ENCODE results near the gene CD63.

The CD63 gene

DNA sequence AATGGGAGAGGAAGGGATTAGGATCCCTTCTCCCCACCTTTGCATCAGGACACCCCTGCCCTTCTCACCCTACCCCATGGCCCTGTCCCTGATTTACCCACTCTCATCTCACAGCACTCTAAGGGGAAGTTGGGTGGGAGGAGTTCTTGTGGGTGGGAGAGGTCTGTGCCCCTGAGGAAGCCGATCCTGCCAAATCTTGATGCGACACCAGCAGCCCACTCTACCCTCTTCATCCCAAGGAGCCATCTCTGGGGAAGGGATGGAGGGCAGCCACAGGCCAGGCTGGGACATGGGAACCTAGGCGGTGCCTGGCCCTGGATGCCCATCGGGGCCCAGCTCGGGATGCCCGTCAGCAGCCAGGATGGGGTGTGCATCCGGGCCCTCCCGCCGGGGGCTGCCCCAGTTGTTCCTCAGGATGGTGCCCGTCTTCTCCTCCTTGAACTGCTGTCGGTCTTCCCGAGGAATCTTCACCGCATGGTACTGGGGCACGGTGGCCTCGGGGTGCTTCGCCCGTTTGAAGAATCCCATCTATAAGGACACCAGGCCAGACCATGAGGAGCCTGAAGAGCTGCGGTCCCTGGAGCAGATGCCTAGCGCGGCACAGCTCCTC, 43.9 kb downstream of the CD63 start:
- DNase-seq, result no peak

DNA sequence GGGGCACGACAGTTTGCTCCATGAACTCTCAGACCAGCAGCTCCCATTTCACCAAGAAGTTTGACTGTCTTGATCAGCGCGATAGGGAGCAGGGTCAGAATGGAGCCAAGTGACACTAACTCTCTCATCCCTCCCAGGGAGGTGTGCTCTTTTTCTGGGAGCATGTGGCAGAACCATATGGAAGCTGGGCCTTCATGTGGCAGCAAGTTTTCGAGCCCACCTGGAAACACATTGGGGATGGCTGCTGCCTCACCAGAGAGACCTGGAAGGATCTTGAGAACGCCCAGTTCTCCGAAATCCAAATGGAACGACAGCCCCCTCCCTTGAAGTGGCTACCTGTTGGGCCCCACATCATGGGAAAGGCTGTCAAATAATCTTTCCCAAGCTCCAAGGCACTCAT, 45.1 kb downstream of the CD63 start:
- no peak for DNase-seq

DNA sequence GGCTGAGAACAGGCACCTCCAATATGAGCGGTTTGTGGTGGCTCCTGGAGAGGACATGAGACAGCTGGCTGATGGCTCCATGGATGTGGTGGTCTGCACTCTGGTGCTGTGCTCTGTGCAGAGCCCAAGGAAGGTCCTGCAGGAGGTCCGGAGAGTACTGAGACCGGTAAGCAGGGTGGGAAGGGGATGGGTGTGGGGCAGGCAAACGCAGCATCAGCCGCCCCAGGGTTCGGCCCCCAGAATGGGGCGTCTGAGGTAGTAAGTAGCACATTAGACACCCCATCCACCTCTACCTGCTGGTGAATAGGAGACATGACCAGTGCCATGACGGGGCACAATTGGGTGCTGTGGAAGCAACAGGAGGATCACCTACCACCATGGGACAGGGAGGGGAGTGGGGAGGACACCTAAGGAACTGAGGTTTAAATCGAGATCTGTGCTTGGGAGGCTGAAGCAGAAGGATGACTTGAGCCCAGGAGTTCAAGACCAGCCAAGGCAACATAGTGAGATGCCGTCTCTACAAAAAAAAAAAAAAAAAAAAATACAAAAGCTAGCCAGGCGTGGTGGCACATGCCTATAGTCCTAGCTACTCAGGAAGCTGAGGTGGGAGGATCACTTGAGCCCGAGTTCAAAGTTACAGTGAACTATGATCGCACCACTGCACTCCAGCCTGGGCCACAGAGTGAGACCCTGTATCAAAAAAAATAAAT, 46.6 kb downstream of the CD63 start:
- no peak for DNase-seq

DNA sequence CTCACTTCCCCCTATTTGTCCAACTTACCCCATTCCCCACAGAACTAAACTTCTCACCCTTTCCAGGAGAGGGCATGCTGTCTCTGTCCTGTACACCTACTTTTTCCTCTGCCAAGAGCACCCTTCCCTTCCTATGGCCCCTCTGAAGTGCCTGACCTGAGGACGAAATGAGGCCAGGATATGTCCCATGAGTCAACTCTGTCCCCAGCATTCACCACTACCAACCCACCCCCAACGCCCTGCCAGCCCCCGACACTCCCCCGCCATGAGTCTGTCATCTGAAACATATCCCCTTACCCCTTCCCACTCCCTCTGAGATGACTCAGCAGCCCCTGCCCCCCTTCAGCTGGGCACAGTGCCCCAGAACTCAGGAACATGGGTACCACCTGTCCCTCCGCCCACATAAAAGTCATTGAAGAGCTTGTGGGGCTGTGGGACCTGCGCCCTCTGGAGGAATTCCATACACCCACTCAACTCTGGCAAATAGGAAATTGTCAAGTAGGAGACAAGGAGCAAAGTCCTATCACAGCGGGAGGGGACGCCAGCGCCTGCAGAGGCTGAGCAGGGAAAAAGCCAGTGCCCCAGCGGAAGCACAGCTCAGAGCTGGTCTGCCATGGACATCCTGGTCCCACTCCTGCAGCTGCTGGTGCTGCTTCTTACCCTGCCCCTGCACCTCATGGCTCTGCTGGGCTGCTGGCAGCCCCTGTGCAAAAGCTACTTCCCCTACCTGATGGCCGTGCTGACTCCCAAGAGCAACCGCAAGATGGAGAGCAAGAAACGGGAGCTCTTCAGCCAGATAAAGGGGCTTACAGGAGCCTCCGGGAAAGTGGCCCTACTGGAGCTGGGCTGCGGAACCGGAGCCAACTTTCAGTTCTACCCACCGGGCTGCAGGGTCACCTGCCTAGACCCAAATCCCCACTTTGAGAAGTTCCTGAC, 47.4 kb downstream of the CD63 start:
- peak; percentile 78 for DNase-seq

DNA sequence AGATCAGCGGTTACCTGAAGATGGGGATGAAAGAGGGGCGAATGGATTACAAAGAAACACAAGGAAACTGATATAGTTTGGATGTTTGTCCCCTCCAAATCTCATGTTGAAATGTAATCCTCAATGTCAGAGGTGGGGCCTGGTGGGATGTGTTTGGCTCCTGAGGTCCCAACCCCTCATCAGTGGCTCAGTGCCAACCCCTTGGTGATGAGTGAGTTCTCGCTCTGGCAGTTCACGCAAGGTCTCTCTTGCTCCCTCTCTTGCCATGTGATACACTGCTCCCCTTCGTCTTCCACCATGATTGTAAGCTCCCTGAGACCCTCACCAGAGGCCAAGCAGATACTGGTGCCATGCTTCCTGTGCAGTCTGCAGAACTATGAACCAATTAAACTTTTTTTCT, 49.1 kb downstream of the CD63 start:
- no peak for DNase-seq

DNA sequence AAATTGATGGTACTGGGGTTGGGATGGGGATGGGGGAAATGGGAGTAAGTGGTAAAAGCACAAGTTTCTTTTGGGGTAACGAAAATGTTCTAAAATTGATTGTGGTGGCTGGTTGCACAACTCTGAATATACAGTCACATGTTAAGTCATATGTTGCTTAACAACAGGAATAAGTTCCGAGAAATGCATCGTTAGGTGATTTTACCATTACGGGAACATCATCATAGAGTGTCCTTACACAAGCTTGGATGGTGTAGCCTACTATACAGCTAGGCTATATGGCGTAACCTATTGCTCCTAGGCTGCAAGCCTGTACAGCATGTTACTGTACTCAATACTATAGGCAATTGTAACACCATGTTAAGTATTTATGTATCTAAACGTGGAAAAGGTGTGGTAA, 52.1 kb downstream of the CD63 start:
- peak; percentile 20 for DNase-seq

DNA sequence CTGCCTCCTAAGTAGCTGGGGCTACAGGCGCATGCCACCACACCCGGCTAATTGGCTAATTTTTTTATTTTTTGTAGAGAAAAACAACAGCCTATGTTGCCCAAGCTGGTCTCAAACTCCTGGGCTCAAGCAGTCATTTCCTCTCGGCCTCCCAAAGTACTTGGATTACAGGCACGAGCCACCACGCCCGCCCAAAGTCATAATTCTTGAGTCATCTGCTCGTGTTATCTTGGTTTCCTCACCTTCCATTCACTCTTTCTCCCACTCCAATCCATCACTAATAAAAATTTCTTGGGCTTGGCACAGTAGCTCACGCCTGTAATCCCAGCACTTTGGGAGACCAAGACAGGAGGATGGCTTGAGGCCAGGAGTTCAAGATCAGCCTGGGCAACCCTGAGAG, 53.1 kb downstream of the CD63 start:
- no peak for DNase-seq
